ENCODE measurements around the gene CYP3A4.
"Not testable (repeated sequence)": the region's sequence is repeated elsewhere in the genome, so short reads cannot be mapped to it uniquely, and the experiment has no call there.

CYP3A4 gene

GRCh38 chr7:99751322-99752052 lies 32.5 kb downstream of the CYP3A4 start:
- not testable (repeated sequence) for DNase-seq

- no peak for DNase-seq
Observed at GRCh38 chr7:99748846-99749579, 35.0 kb downstream of the CYP3A4 start.

- DNase-seq: not testable (repeated sequence)
Observed at GRCh38 chr7:99746915-99747314, 37.1 kb downstream of the CYP3A4 start.

- not testable (repeated sequence) for DNase-seq
Observed at GRCh38 chr7:99745395-99745794, 38.6 kb downstream of the CYP3A4 start.

GRCh38 chr7:99742737-99743394 lies 41.1 kb downstream of the CYP3A4 start:
- no peak for DNase-seq

- no peak for DNase-seq
Observed at GRCh38 chr7:99741441-99741795, 42.6 kb downstream of the CYP3A4 start.

GRCh38 chr7:99740573-99741440 lies 43.2 kb downstream of the CYP3A4 start:
- DNase-seq: no peak

GRCh38 chr7:99739699-99740572 lies 44.0 kb downstream of the CYP3A4 start:
- no peak for DNase-seq

- no peak for DNase-seq
Observed at GRCh38 chr7:99737726-99738125, 46.3 kb downstream of the CYP3A4 start.

GRCh38 chr7:99736667-99737066 lies 47.3 kb downstream of the CYP3A4 start:
- DNase-seq: not testable (repeated sequence)

- no peak for DNase-seq
Observed at GRCh38 chr7:99734987-99735386, 49.0 kb downstream of the CYP3A4 start, which contains the start of gene CYP3A7. Gene CYP3A7 (minus strand): TSS chr7:99735196. CDS start chr7:99735093, 103 bp downstream.

- no peak for DNase-seq
Observed at GRCh38 chr7:99733448-99733847, 50.5 kb downstream of the CYP3A4 start.

GRCh38 chr7:99733003-99733402 lies 51.0 kb downstream of the CYP3A4 start:
- DNase-seq: no peak

- no peak for DNase-seq
Observed at GRCh38 chr7:99731638-99732374, 52.2 kb downstream of the CYP3A4 start.

- DNase-seq: no peak
Observed at GRCh38 chr7:99730992-99731391, 53.0 kb downstream of the CYP3A4 start.

GRCh38 chr7:99730238-99730810 lies 53.7 kb downstream of the CYP3A4 start:
- no peak for DNase-seq

- DNase-seq: no peak
Observed at GRCh38 chr7:99729486-99730237, 54.3 kb downstream of the CYP3A4 start.

GRCh38 chr7:99728615-99729014 lies 55.4 kb downstream of the CYP3A4 start:
- no peak for DNase-seq

- DNase-seq: not testable (repeated sequence)
Observed at GRCh38 chr7:99723201-99723600, 60.8 kb downstream of the CYP3A4 start.
